ENCODE results near the gene AZU1.
A peak's percentile ranks its signal among the peaks of the same experiment; 100 is the strongest.

The AZU1 gene

DNA sequence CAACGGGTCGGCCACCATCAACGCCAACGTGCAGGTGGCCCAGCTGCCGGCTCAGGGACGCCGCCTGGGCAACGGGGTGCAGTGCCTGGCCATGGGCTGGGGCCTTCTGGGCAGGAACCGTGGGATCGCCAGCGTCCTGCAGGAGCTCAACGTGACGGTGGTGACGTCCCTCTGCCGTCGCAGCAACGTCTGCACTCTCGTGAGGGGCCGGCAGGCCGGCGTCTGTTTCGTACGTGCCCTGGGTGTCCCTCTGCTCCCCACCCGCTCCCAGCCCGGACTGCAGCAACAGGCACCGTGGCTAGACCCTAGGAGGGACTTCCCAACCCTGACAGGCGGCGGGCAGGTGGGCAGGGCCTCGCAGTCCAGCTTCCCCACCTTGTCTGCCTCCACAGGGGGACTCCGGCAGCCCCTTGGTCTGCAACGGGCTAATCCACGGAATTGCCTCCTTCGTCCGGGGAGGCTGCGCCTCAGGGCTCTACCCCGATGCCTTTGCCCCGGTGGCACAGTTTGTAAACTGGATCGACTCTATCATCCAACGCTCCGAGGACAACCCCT, 28.0 kb downstream of the AZU1 start:
- no peak for DNase-seq

DNA sequence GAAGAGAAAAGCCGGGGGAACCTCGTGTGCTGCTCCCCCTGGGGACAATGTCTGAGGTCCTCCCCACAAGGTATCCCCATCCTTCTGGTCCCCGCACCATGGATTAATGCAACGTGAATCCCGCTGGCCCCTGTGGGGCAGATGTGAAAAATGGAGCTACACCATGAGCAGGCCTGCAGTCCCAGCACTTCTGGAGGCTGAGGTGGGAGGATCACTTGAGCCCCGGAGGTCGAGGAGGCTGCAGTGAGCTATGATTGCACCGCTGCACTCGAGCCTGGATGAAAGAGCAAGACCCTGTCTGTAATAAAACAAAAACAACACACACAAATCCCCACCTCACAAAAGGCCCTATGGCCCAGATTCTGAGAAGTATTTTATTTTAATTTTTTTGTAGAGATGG, 30.6 kb downstream of the AZU1 start:
- no peak for DNase-seq

DNA sequence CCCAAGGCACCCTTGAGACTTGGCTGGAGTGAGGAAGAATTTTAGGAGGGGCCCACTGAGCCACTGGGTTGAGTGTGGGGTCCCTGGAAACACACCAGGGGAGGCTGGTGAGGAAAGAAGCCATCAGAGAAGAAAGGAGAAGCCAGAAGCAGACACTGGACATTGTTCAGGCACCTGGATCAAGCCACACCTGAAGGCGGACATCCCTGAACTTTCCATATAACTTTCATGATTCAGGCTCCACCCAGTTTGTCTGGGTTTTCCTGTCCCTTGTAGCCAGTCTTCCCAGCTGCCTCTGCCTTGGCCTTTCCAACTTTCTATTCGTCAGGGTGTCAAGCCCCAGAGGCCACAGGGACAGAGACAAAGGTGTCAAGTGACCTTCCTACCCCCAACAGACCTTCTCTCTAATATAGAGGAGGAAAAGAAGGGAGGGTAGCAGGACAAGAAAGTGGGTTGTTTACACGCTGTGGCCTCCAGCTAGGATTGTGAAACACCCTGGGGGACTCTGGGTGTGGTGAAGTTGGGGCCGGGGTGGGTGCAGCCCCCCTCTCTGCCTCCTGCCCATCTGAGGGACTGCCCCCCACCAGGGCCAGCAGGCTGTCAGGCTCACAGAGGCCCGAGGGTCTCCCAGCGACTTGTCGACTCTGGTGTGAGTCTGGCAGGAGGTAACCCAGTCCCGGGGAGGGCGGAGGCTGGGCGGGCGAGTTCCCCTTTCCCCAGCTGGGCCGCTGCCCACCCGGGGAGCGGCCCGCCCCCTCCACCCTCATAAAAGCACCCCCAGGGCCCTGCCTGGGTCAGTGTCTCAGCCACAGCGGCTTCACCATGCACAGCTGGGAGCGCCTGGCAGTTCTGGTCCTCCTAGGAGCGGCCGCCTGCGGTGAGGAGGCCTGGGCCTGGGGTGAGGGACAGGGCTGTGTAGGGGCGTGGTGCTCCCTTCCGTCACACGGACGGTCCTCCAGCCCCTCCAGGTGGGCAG, 31.5 kb downstream of the AZU1 start, which contains the start of gene CFD:
Gene CFD (plus strand): TSS at position 797 of the 976 bp plus-strand sequence. CDS start 26 bp downstream, at position 823.
- no peak for DNase-seq

DNA sequence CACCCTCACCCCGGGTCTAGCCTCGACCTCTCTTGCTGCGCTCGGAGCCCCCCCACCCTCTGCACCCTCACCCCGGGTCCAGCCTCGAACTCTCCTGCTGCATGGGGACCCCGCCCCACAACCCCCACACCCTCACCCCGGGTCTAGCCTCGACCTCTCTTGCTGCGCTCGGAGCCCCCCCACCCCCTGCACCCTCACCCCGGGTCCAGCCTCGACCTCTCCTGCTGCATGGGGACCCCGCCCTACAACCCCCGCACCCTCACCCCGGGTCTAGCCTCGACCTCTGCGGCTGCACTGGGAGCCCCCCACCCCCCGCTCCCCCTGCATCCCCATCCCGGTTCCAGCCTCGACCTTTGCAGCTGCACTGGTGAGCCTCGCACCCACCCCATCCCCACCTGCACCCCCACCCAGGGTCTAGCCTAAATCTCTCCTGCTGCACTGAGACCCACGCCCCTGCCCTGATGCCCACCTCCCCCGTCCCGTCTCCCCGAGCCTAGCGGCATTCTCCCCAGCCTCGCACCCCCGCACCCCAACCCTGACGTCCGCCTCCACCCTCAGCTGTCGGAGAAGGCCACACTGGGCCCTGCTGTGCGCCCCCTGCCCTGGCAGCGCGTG, 33.6 kb downstream of the AZU1 start:
- no peak for DNase-seq

DNA sequence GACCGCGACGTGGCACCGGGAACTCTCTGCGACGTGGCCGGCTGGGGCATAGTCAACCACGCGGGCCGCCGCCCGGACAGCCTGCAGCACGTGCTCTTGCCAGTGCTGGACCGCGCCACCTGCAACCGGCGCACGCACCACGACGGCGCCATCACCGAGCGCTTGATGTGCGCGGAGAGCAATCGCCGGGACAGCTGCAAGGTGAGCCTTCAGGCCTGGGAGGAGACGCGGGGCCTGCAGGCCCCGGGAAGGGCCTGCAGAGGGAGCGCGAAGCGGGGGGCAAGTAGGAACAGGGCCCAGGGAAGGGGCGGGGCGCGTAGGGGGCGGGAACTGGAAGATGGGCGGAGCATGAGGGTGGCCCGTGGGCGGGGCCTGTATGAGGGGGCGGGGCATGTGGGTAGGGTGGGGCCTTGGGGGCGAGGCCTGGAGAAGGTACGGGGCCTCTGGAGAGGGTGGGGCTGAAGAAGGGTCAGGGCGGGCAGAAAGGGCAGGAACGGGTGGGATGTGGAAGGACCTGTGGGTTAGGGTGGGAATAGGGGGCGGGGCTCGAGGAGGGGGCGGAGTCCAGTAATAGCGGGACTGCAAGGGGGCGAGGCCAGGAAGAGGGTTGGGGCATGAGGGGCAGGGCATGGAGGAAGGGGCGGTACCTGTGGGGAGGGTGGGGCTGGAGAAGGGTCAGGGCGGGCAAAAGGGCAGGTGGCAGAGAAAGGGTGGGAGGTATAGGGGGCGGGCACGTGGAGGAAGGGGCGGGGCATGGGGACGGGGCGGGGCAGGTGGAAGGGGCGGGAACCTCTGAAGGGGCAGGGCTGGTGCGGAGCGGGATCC, 34.3 kb downstream of the AZU1 start:
- peak; percentile 57 for DNase-seq

DNA sequence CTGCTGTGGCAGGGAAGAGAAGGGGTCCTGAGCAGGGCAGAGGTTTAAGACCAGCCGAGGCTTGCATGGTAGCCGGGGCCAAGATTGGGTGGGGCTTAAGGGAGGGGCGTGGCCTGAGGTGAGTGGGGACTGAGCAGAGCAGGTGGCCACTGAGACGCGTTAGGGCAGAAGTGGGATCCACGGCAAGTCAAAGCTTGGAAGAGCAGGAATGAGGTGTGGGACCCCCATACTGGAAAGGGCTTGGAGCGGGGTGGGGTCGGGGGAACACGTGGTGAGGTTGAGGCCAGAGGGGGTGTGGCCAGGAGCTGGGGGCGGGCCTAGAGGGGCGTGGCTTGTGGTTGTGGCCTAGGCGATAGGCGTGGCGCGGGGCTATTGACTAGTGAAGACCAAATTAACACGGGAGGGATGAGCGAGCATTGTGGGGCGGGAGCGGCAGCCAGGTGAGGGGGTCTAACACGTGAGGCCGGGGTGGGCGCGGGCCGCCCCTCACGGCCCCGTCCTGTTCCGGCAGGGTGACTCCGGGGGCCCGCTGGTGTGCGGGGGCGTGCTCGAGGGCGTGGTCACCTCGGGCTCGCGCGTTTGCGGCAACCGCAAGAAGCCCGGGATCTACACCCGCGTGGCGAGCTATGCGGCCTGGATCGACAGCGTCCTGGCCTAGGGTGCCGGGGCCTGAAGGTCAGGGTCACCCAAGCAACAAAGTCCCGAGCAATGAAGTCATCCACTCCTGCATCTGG, 35.1 kb downstream of the AZU1 start:
- peak; percentile 81 for DNase-seq

DNA sequence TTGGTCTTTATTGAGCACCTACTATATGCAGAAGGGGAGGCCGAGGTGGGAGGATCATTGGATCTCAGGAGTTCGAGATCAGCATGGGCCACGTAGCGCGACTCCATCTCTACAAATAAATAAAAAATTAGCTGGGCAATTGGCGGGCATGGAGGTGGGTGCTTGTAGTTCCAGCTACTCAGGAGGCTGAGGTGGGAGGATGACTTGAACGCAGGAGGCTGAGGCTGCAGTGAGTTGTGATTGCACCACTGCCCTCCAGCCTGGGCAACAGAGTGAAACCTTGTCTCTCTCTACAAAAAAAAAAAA, 35.6 kb downstream of the AZU1 start:
- DNase-seq = no peak

DNA sequence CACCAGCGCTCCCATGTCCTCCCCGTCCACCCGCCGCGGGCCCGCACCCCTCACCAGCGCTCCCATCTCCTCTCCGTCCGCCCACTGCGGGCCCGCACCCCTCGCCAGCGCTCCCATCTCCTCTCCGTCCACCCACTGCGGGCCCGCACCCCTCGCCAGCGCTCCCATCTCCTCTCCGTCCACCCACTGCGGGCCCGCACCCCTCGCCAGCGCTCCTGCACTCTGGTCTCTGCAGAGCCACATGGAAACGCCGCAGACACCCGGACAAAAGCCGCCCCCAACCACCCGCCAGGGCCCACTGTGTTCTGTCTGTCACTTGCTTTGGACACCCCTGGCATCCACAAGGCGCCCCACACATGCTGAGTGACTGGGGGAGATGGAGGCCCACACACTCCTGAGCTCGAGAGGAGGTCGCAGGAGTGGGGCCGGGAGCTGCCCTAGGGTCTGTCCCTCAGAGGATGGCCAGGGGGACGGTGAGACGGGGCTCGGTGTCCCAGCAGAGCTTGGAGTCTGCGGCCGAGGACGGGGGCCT, 39.2 kb downstream of the AZU1 start:
- no peak for DNase-seq

DNA sequence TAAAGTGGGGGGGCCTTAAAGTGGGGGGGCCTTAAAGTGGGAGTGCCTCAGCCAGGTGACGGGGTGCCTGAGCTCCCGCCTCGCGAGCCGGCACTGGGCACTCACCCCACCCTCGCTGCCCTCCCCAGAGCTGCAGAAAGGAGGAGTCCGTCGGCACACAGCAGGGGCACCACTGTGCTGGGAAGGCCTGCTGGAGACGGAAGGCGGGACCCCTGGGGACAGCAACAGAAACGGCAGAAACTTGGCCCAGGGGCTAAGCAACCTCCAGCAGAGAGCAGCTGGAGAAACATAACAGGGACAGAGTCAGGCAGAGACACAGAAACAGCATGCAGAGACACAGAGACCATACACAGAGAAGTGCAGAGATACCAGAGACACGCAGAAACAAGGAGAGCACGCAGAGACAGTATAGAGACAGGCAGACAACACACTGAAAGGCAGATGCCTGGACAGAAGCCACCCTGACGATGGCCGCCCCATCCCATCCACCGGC, 39.7 kb downstream of the AZU1 start:
- no peak for DNase-seq

DNA sequence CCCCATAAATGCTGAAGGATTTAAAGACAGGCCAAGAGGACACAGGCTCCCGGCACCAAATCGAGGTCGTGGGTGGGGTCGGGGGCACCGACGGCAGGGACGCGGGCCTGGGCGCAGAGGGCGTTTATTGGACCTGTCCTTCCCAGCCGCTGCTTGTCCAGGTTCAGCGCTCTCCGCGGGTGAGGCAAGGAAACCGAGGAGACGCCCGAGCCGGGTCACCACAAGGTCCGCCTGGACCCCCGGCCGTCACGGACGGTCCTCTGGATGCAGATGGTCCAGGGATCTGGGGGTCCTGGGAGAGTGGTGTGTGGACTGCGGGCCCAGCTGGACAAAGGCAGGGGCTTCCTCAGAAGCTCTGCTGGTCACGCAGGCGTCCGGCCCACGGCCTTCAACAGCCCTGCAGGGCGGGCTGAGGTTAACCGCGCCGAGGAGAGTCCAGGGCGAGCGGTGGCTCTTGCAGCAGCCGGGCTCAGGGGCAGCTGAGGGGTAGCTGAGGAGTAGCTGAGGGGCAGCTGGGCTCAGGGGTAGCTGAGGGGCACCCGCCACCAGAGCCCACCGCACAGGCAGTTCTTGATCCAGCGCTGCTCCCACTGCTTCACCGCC, 40.3 kb downstream of the AZU1 start:
- DNase-seq = no peak

DNA sequence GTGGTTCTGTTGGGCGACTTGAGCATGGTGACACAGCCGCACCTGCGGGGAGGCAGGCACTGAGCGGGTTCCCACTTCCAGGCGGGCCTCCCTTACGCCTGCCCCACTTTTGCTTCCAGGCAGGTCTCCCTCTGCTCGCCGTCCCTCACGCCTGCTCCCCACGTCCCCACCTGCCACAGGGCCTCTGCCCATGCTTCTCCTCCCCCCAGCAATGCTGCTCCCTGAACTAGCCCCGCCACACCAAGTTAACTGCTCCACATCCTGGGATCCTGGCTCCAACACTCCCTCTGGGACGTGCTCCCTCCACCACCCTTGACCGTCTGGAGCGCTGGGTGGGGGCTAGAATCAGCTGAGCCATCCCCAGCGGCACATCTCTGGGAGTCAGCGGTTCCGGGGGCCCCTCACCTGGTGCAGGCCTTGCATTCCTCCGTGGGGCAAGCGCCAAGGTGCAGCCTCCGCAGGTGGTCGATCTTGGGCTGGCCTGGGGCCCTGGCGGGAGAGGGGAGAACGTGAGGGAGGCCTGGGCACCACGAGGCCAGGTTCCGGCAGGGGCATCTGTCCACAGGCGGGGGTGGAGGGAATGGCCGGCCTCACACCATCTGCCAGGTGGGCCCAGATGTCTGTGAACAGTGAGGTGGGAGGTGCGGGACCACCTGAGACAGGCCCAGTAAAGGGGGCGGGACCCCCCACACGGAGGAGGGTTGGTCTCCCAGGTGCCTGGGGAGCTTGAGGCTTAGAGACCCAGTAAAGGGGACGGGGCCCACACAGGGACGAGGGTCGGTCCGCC, 41.0 kb downstream of the AZU1 start:
- no peak for DNase-seq

DNA sequence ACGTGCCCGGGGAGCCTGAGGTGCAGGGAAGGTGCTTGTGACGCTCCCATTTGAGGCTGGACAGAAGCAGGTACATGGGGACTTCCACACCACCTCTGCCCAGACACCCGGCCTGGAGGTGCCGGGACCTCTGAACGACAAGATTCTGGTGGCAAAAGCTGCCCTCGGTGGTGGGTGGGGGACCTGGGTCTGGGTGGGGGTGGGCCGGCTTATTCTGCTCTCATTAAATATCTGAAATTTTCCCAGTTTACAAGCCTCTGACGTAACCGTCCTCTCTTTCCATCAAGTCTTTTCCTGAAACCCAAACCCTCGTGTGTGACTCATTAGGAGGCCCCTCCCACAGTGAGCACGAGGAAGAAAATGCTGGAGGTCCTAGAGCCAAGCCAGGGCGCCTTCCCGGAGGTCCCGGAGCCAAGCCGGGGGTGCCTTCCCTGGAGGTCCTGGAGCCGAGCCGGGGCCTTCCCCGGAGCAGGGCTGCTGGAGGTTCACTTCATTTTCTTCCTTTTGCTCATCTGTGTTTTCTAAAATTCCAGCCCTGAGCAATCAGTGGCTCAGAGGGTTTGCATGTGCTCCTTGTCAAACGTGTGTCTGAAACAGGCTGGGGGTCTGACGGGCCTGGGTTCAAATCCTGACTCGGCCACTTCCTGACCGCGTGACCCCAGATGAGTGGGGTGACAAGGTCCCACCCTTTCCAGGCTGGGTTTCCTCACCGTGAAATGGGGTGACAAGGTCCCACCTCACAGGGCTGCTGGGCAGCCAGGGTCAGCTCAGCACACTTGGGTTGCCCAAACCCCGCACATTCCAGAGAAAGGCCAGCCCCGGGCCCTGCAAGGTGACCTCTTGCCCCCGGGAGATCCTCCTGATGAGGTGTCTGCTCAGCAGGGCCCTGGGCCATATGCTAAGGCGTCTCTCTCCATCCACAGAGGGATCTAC, 41.9 kb downstream of the AZU1 start:
- DNase-seq = no peak

DNA sequence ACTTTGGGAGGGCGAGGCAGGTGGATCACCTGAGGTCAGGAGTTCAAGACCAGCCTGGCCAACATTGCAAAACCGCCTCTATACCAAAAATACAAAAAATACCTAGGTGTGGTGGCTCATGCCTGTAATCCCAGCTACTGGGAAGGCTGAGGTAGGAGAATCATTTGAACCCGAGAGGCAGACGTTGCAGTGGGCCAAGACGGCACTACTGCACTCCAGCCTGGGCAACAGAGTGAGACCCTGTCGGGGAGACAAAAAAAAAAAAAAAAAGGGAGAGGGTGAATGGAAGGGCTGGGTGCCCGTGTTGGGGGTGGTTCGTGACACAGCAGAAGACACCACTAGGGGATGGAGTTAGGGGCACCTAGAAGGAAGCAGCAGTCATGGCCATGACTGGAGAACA, 42.7 kb downstream of the AZU1 start:
- no peak for DNase-seq

DNA sequence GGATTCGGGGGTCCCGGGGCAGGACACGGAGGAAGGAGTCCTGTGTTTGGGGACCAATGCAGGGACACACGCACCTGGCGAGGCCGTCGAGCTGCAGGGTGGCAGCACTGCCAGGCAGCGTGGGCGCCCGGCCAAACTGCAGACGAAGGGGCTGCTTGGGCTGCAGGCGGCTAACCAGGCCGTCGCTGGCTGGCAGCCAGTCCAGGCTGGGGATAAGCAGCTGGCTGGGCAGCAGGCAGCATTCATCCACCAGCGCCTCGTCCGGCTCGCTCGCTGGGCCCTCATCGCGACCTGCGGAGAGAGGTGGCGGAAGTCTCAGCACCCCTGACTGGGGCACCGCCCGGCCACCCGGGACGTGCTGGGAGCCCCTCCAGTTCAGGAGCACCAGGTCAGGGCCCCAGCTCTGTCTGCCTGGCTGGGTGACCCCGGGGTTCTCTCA, 43.3 kb downstream of the AZU1 start:
- no peak for DNase-seq

DNA sequence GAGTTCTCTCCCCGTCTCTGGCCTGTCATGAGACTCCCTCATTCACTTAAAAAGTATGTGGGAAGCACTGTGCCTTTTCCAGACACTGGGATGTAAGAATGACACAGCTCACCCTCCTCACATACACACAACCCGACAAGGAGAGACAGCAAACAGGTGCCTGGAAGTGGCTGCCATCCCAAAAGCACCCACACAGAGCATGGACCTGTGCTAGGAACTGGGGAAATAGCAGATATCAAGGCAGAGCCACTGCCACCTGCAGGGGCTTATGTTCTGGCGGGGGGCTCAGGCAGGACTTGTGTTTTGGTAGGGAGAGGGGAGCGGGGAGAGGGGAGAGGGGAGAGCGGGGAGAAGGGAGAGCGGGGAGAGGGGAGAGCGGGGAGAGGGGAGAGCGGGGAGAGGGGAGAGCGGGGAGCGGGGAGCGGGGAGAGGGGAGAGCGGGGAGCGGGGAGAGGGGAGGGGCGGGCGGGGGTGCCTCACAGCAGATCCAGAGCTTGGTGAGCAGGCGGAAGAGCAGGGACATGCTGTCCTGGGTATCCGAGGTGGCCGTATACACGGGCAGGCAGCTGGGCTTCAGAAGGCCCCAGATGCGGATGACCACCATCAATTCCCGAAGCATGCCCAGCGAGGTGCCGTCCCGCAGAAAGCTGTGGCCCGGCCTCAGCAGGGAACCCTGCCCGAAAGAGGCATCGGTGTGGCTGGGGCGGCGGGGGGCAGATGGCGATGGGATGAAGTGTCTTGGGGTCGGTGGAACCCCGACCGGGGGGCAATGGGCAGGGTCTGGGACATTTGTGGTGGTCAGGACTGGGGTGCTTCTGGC, 44.0 kb downstream of the AZU1 start:
- no peak for DNase-seq

DNA sequence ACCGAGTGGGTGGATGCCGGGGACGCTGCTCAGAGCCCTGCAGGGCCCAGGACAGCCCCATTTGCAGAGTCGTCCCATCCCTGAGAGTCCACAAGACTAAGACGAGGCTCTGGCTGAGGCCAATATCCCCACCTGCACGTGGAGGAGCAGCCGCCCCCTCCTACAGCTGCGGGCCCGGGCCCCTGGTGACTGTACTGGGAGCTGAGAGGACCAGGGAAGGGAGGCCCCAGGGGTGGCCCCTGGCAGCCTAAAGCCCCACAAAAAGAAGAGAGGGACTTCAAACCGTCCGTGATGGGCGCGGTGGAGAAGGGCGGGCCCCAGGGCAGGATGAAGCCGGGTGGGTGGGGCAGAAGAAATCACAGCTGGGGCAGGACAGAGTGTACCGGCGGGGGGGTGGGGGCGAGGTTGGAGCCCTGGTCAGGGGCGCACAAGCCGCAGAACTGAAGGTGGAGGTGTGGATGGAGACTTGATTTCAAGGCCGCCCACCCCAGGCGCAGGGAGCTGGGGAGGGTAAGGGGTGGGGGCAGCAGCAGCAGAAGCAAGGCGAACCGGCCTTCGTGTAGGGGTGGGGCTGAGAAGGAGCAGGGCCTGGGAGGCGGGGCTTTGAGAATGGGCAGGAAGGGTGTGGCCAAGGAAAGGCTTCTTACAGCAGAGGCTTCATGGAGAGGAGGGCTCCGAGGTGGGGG, 44.8 kb downstream of the AZU1 start:
- DNase-seq = peak; percentile 76

DNA sequence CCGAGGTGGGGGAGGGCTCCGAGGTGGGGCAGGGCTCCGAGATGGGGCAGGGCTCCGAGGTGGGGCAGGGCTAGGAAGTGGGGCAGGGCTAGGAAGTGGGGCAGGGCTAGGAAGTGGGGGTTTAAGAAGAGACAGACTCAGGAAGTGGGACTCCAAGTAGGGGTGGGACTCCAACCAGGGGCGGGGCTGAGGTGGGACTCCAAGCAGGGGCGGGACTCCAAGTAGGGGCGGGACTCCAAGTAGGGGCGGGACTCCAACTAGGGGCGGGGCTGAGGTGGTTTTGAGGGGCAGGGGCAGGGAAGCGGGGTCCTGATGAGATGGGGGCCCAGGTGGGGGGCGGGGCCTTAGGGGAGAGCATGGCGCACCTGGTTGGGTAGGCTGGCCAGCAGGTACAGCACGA, 45.4 kb downstream of the AZU1 start:
- peak; percentile 57 for DNase-seq

DNA sequence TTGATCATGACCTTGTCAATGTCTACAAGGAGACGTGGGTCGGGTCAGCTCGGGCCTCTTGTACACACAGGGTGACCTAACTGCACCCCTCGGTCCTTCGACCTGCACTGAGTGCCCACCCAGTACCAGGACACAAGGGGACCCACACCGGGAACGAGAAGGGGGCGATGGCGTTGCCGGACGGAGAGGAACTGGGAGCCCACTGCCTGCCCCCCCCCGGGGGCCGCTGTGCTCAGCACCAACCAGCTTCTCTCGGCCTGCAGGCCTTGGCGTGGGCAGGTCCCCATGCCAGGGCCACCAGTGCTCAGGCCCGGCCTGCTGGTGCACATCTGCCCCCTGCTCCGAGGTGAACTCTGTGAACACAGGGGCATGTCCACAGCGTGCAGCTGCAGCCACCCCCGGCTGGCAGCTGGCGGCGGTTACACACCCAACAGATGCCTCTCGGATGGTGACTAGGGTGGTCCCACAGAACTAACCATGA, 46.0 kb downstream of the AZU1 start:
- no peak for DNase-seq

All from activated CD4-positive, CD25-positive, alpha-beta regulatory T cell treated with anti-CD3 and anti-CD28 coated beads, Interleukin-2, amount 50 U/mL, for 72 hours (primary cell).